ENCODE results near the gene RAPSN.

RAPSN gene

GRCh38 chr11:47431356-47432083 lies 17.4 kb downstream of the RAPSN start:
- Histone ChIP-seq H3K18ac (ENCODE audit: low read depth in 1 of 2, low read length in 2 of 2) (no peak overlapping the region), H2BK5ac (ENCODE audit: low read depth, low read length, poor library complexity, severe bottlenecking) (no peak overlapping the region), H3K9me3 (ENCODE audit: control insufficient read depth, low read length) (no peaks in the 10 kb centered on the region), H3K4me1 (ENCODE audit: control insufficient read depth, insufficient read depth, low read depth, low read length) (no peaks in the 10 kb centered on the region), H3K4me3 (ENCODE audit: insufficient read depth in 1 of 2, low read depth in 1 of 2, low read length in 2 of 2) (no peak overlapping the region), H4K8ac (ENCODE audit: low read length) (no peak overlapping the region), H3K9ac (ENCODE audit: low read length) (no peak overlapping the region), H3K36me3 (ENCODE audit: control insufficient read depth in 1 of 2, insufficient read depth in 2 of 2, low read depth in 1 of 2, low read length in 2 of 2) (no peaks in the 10 kb centered on the region), H2BK120ac (ENCODE audit: low read depth, low read length) (no peak overlapping the region), H3K23ac (ENCODE audit: low read length in 2 of 2) (no peak overlapping the region), H2AK5ac (ENCODE audit: low read length, severe bottlenecking) (no peak overlapping the region), H3K4ac (ENCODE audit: low read depth in 1 of 2, low read length in 2 of 2) (no peak overlapping the region), H2AFZ (ENCODE audit: low read depth, low read length) (no peak overlapping the region), H2BK12ac (ENCODE audit: low read length in 2 of 2) (no peak overlapping the region), H3K14ac (ENCODE audit: low read length in 2 of 2) (no peak overlapping the region), H2BK15ac (ENCODE audit: low read depth, poor library complexity, severe bottlenecking) (no peak overlapping the region), H3K27ac (ENCODE audit: low read length, poor library complexity, severe bottlenecking) (no peak overlapping the region), H3K27me3 (ENCODE audit: control insufficient read depth in 1 of 2, insufficient read depth in 1 of 2, low read length in 2 of 2) (no peaks in the 10 kb centered on the region), H3K79me1 (replicated peaks; ENCODE audit: low read length, poor library complexity, severe bottlenecking) (no peaks in the 10 kb centered on the region), H4K91ac (ENCODE audit: low read length) (no peak overlapping the region), H3K4me2 (ENCODE audit: low read length, poor library complexity, severe bottlenecking) (no peak overlapping the region)
- 90% methylated on average over 9 of the region's 9 CpGs for WGBS
- no peak for DNase-seq

DNA sequence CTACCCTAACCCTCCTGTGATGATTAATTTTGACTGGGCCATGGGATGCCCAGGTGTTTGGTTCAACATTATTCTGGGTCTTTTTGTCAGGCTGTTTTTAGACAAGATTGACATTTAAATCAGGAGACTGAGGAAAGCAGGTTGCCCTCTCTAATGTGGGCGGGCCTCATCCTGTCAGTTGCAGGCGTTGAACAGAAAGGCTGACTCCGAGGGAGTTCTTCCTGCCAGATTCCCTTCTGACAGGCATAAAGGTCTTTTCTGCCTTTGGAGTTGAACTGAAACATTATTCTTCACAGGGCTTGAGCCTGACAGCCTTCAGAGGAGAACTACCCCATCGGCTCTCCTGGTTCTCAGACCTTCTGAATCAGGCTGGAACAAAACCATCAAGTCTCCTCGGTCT lies 18.4 kb downstream of the RAPSN start:
- no peak overlapping the region for H3K4me3 ChIP-seq (ENCODE audit: insufficient read depth in 1 of 2, low read depth in 1 of 2, low read length in 2 of 2)
- H2BK12ac ChIP-seq (ENCODE audit: low read length in 2 of 2), result no peak overlapping the region
- H4K91ac ChIP-seq (ENCODE audit: low read length), result no peak overlapping the region
- H3K4me1 ChIP-seq (ENCODE audit: control insufficient read depth, insufficient read depth, low read depth, low read length), result no peaks in the 10 kb centered on the region
- no peak overlapping the region for H2BK5ac ChIP-seq (ENCODE audit: low read depth, low read length, poor library complexity, severe bottlenecking)
- H3K4me2 ChIP-seq (ENCODE audit: low read length, poor library complexity, severe bottlenecking), result no peak overlapping the region
- WGBS, result 52% methylated on average over 4 of the region's 5 CpGs
- no peak overlapping the region for H2AK5ac ChIP-seq (ENCODE audit: low read length, severe bottlenecking)
- H2BK120ac ChIP-seq (ENCODE audit: low read depth, low read length), result no peak overlapping the region
- DNase-seq, result no peak
- no peaks in the 10 kb centered on the region for H3K36me3 ChIP-seq (ENCODE audit: control insufficient read depth in 1 of 2, insufficient read depth in 2 of 2, low read depth in 1 of 2, low read length in 2 of 2)
- no peak overlapping the region for H2BK15ac ChIP-seq (ENCODE audit: low read depth, poor library complexity, severe bottlenecking)
- no peaks in the 10 kb centered on the region for H3K27me3 ChIP-seq (ENCODE audit: control insufficient read depth in 1 of 2, insufficient read depth in 1 of 2, low read length in 2 of 2)
- no peak overlapping the region for H3K9ac ChIP-seq (ENCODE audit: low read length)
- no peak overlapping the region for H2AFZ ChIP-seq (ENCODE audit: low read depth, low read length)
- H3K4ac ChIP-seq (ENCODE audit: low read depth in 1 of 2, low read length in 2 of 2), result no peak overlapping the region
- H3K9me3 ChIP-seq (ENCODE audit: control insufficient read depth, low read length), result no peaks in the 10 kb centered on the region
- H4K8ac ChIP-seq (ENCODE audit: low read length), result no peak overlapping the region
- H3K79me1 ChIP-seq (replicated peaks; ENCODE audit: low read length, poor library complexity, severe bottlenecking), result no peaks in the 10 kb centered on the region
- H3K18ac ChIP-seq (ENCODE audit: low read depth in 1 of 2, low read length in 2 of 2), result no peak overlapping the region
- H3K23ac ChIP-seq (ENCODE audit: low read length in 2 of 2), result no peak overlapping the region
- H3K27ac ChIP-seq (ENCODE audit: low read length, poor library complexity, severe bottlenecking), result no peak overlapping the region
- no peak overlapping the region for H3K14ac ChIP-seq (ENCODE audit: low read length in 2 of 2)

DNA sequence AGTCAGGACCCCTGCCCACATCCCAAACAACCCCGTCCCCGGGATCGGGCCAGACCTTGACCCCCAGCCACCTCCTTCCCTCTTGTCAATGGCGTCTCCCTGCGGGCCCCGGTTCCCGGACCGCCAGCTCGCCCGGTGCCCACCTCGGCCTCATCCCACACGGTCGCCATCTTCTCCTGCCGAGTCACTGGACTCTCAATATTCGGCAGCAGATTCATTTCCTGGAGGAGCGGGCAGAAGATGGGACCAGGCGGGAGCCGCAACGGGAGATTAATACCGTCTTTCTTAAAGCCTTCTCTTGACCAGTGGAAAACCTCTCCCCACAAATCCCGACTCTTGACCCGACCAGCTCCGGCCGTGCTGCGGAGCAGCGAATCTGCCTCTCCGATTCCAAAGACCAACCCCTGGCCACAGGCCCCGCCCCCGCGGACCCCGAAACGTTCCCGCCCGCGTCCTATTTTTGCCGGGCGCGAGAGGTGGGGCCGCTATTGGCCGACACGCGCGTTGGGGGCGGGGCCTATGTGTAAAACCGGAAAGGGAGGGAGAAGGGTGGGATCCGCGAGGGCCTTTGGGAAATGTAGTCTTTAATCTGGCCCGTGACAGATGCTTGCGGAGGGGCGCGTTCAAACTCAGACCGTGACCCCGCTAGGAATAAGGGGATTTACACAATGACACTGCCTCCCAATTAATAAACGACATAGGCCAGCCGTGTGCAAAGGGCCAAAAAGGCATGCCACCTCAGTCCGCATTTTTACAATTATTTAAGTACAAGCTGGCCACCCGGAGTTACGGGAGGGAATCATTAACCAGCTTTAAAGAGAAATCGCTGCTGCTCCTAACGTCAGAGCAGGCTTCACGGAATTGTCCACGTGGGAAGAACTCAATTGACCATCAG lies 22.6 kb downstream of the RAPSN start, which contains the start of gene PSMC3:
Gene PSMC3, minus strand, starts transcription at position 378 of the 895 bp plus-strand sequence. Its CDS starts 160 bp downstream, at position 218.
- Histone ChIP-seq H3K4ac (ENCODE audit: low read depth in 1 of 2, low read length in 2 of 2) (peak within 1 kb of the TSS in 1 of 2 experiments; percentile 81), H2AK5ac (ENCODE audit: low read length, severe bottlenecking) (peak within 1 kb of the TSS; percentile 50), H3K27me3 (ENCODE audit: control insufficient read depth in 1 of 2, insufficient read depth in 1 of 2, low read length in 2 of 2) (no peaks in the 10 kb centered on the region), H3K23ac (ENCODE audit: low read length in 2 of 2) (no peak within 1 kb of the TSS), H2BK12ac (ENCODE audit: low read length in 2 of 2) (peak within 1 kb of the TSS in 1 of 2 experiments; percentile 18), H3K9ac (ENCODE audit: low read length) (peak within 1 kb of the TSS; percentile 99), H3K79me1 (replicated peaks; ENCODE audit: low read length, poor library complexity, severe bottlenecking) (peaks cover 25% of the 10 kb centered on the region), H3K36me3 (ENCODE audit: control insufficient read depth in 1 of 2, insufficient read depth in 2 of 2, low read depth in 1 of 2, low read length in 2 of 2) (peaks cover 36 to 37% of the 10 kb centered on the region in 2 experiments), H3K14ac (ENCODE audit: low read length in 2 of 2) (peak within 1 kb of the TSS in 1 of 2 experiments; percentile 39), H3K9me3 (ENCODE audit: control insufficient read depth, low read length) (no peaks in the 10 kb centered on the region), H3K18ac (ENCODE audit: low read depth in 1 of 2, low read length in 2 of 2) (peak within 1 kb of the TSS; percentile 52 to 92), H3K4me3 (ENCODE audit: insufficient read depth in 1 of 2, low read depth in 1 of 2, low read length in 2 of 2) (peak within 1 kb of the TSS; percentile 92 to 95), H4K91ac (ENCODE audit: low read length) (peak within 1 kb of the TSS; percentile 77), H2BK5ac (ENCODE audit: low read depth, low read length, poor library complexity, severe bottlenecking) (peak within 1 kb of the TSS; percentile 97), H2BK15ac (ENCODE audit: low read depth, poor library complexity, severe bottlenecking) (peak within 1 kb of the TSS; percentile 35), H2BK120ac (ENCODE audit: low read depth, low read length) (peak within 1 kb of the TSS; percentile 89), H3K4me1 (ENCODE audit: control insufficient read depth, insufficient read depth, low read depth, low read length) (peaks cover 12% of the 10 kb centered on the region), H3K27ac (ENCODE audit: low read length, poor library complexity, severe bottlenecking) (peak within 1 kb of the TSS; percentile 92), H4K8ac (ENCODE audit: low read length) (peak within 1 kb of the TSS; percentile 78), H2AFZ (ENCODE audit: low read depth, low read length) (peak within 1 kb of the TSS; percentile 75), H3K4me2 (ENCODE audit: low read length, poor library complexity, severe bottlenecking) (peak within 1 kb of the TSS; percentile 96)
- WGBS, result 4% methylated on average over 60 of the region's 62 CpGs
- peak; percentile 96 for DNase-seq

GRCh38 chr11:47425611-47426010 lies 23.3 kb downstream of the RAPSN start:
- H3K9ac ChIP-seq (ENCODE audit: low read length), result peak overlapping the region; percentile 99
- peaks cover 12% of the 10 kb centered on the region for H3K4me1 ChIP-seq (ENCODE audit: control insufficient read depth, insufficient read depth, low read depth, low read length)
- peaks cover 26% of the 10 kb centered on the region for H3K79me1 ChIP-seq (replicated peaks; ENCODE audit: low read length, poor library complexity, severe bottlenecking)
- H3K4me2 ChIP-seq (ENCODE audit: low read length, poor library complexity, severe bottlenecking), result peak overlapping the region; percentile 86
- peak overlapping the region in 1 of 2 experiments; percentile 52 for H3K18ac ChIP-seq (ENCODE audit: low read depth in 1 of 2, low read length in 2 of 2)
- no peak overlapping the region for H2AFZ ChIP-seq (ENCODE audit: low read depth, low read length)
- no peak overlapping the region for H4K91ac ChIP-seq (ENCODE audit: low read length)
- no peak overlapping the region for H2BK15ac ChIP-seq (ENCODE audit: low read depth, poor library complexity, severe bottlenecking)
- H3K4ac ChIP-seq (ENCODE audit: low read depth in 1 of 2, low read length in 2 of 2), result peak overlapping the region in 1 of 2 experiments; percentile 81
- H3K4me3 ChIP-seq (ENCODE audit: insufficient read depth in 1 of 2, low read depth in 1 of 2, low read length in 2 of 2), result peak overlapping the region; percentile 92 to 95
- DNase-seq, result no peak
- 0% methylated on average over 8 of the region's 14 CpGs for WGBS
- peak overlapping the region in 1 of 2 experiments; percentile 39 for H3K14ac ChIP-seq (ENCODE audit: low read length in 2 of 2)
- H3K9me3 ChIP-seq (ENCODE audit: control insufficient read depth, low read length), result no peaks in the 10 kb centered on the region
- H2BK120ac ChIP-seq (ENCODE audit: low read depth, low read length), result peak overlapping the region; percentile 89
- H3K36me3 ChIP-seq (ENCODE audit: control insufficient read depth in 1 of 2, insufficient read depth in 2 of 2, low read depth in 1 of 2, low read length in 2 of 2), result peaks cover 42 to 43% of the 10 kb centered on the region in 2 experiments
- H2AK5ac ChIP-seq (ENCODE audit: low read length, severe bottlenecking), result peak overlapping the region; percentile 50
- H4K8ac ChIP-seq (ENCODE audit: low read length), result no peak overlapping the region
- H2BK5ac ChIP-seq (ENCODE audit: low read depth, low read length, poor library complexity, severe bottlenecking), result no peak overlapping the region
- no peak overlapping the region for H2BK12ac ChIP-seq (ENCODE audit: low read length in 2 of 2)
- peak overlapping the region; percentile 92 for H3K27ac ChIP-seq (ENCODE audit: low read length, poor library complexity, severe bottlenecking)
- H3K23ac ChIP-seq (ENCODE audit: low read length in 2 of 2), result no peak overlapping the region
- H3K27me3 ChIP-seq (ENCODE audit: control insufficient read depth in 1 of 2, insufficient read depth in 1 of 2, low read length in 2 of 2), result no peaks in the 10 kb centered on the region
